GM10847 (cell line): ENCODE measurements around the gene AFF1.

Source experiments
- POLR2A ChIP-seq: IDR thresholded peaks from 2 replicates; pipeline ENCODE4 v1.6.1; 2011; ENCODE audit not compliant: insufficient read length; ENCODE audit errors: extremely low read depth

Gene AFF1

GRCh38 chr4:87045659-87046058, 110.8 kb downstream of the AFF1 start:
- TF ChIP-seq POLR2A, result no peak

- TF ChIP-seq POLR2A, result no peak
These were observed 111.3 kb downstream of the AFF1 start for GRCh38 chr4:87046121-87046551.

GRCh38 chr4:87047281-87047798, 112.5 kb downstream of the AFF1 start:
- TF ChIP-seq POLR2A, result no peak

GRCh38 chr4:87049508-87049907, 114.7 kb downstream of the AFF1 start:
- no peak for TF ChIP-seq POLR2A

GRCh38 chr4:87050596-87050995, 115.8 kb downstream of the AFF1 start:
- no peak for TF ChIP-seq POLR2A

- TF ChIP-seq POLR2A, result no peak
These were observed 116.4 kb downstream of the AFF1 start for GRCh38 chr4:87051121-87051713.

- no peak for TF ChIP-seq POLR2A
These were observed 117.8 kb downstream of the AFF1 start for GRCh38 chr4:87052615-87053014.

GRCh38 chr4:87053176-87053658, 118.4 kb downstream of the AFF1 start:
- TF ChIP-seq POLR2A, result no peak

GRCh38 chr4:87053802-87054767, 119.3 kb downstream of the AFF1 start:
- no peak for TF ChIP-seq POLR2A

GRCh38 chr4:87054900-87055299, 120.1 kb downstream of the AFF1 start:
- TF ChIP-seq POLR2A, result no peak

GRCh38 chr4:87055311-87055710, 120.5 kb downstream of the AFF1 start:
- TF ChIP-seq POLR2A, result no peak

- TF ChIP-seq POLR2A, result no peak
These were observed 122.1 kb downstream of the AFF1 start for GRCh38 chr4:87056881-87057280.

- TF ChIP-seq POLR2A, result no peak
These were observed 123.1 kb downstream of the AFF1 start for GRCh38 chr4:87057835-87058355.

GRCh38 chr4:87058356-87059073, 123.7 kb downstream of the AFF1 start:
- TF ChIP-seq POLR2A, result no peak

GRCh38 chr4:87060957-87061356, 126.1 kb downstream of the AFF1 start:
- TF ChIP-seq POLR2A, result no peak
